ENCODE results near the gene SYTL3. TPM values are rescaled to one million over a fixed set of nuclear protein-coding genes. Genes with fewer than 3 reads are reported as not detected.

SYTL3 gene
- total and polyA plus RNA-seq, 10 of the 15 experiments (the other 5 are each of a cell fraction or from before 2014, with no cell fraction given): 3.3 to 12.1 (median 6.9) TPM

- Histone ChIP-seq H4K20me1 (ENCODE audit: control insufficient read depth, insufficient read depth) (no peaks in the 10 kb centered on the region), H3K4me2 (ENCODE audit: control insufficient read depth, insufficient read depth) (peak overlapping the region; percentile 93)
- under 1% methylated on average over 8 of the region's 8 CpGs for WGBS (ENCODE audit: insufficient coverage, insufficient replicate concordance, low lambda C conversion rate, missing lambda C conversion rate)
- TF ChIP-seq POLR2AphosphoS5 (IDR thresholded peaks at IDR 0.05; ENCODE audit: low read length) (peak; percentile 66), MTA2 (IDR thresholded peaks at IDR 0.05; ENCODE audit: low read depth) (0 out of 2 replicates have a peak, but pooled peaks have one; percentile 21), ZNF217 (IDR thresholded peaks at IDR 0.05) (no peak), STAT1 (conservative IDR thresholded peaks at IDR 0.05) (no peak), MXI1 (IDR thresholded peaks at IDR 0.05; ENCODE audit: low read depth, low read length) (peak; percentile 80), PRDM15 (CRISPR knock-in tag; IDR thresholded peaks at IDR 0.05) (no peak), FOXM1 (IDR thresholded peaks at IDR 0.05; ENCODE audit: low read depth, low read length) (no peak), BHLHE40 (IDR thresholded peaks at IDR 0.05; ENCODE audit: borderline replicate concordance in 1 of 2, low read depth in 2 of 2, low read length in 1 of 2) (peak in 1 of 2 experiments; percentile 32; a peak in 2 of 4 replicates), TCF12 (IDR thresholded peaks at IDR 0.05; ENCODE audit: low read depth, low read length) (no peak), RB1 (IDR thresholded peaks at IDR 0.05; ENCODE audit: borderline replicate concordance) (no peak), ETV6 (conservative IDR thresholded peaks at IDR 0.05 in 1 of 2, IDR thresholded peaks at IDR 0.05 in 1 of 2; ENCODE audit: borderline replicate concordance in 1 of 2, low read depth in 1 of 2) (no peak), FOS (IDR thresholded peaks at IDR 0.05; ENCODE audit: borderline replicate concordance, extremely low read depth, insufficient read length) (no peak), POLR2A (IDR thresholded peaks at IDR 0.05; ENCODE audit: low read depth, low read length) (peak; percentile 24; the same call in 1 of the 2 replicates)
- TF ChIP-seq, protein P1, sequence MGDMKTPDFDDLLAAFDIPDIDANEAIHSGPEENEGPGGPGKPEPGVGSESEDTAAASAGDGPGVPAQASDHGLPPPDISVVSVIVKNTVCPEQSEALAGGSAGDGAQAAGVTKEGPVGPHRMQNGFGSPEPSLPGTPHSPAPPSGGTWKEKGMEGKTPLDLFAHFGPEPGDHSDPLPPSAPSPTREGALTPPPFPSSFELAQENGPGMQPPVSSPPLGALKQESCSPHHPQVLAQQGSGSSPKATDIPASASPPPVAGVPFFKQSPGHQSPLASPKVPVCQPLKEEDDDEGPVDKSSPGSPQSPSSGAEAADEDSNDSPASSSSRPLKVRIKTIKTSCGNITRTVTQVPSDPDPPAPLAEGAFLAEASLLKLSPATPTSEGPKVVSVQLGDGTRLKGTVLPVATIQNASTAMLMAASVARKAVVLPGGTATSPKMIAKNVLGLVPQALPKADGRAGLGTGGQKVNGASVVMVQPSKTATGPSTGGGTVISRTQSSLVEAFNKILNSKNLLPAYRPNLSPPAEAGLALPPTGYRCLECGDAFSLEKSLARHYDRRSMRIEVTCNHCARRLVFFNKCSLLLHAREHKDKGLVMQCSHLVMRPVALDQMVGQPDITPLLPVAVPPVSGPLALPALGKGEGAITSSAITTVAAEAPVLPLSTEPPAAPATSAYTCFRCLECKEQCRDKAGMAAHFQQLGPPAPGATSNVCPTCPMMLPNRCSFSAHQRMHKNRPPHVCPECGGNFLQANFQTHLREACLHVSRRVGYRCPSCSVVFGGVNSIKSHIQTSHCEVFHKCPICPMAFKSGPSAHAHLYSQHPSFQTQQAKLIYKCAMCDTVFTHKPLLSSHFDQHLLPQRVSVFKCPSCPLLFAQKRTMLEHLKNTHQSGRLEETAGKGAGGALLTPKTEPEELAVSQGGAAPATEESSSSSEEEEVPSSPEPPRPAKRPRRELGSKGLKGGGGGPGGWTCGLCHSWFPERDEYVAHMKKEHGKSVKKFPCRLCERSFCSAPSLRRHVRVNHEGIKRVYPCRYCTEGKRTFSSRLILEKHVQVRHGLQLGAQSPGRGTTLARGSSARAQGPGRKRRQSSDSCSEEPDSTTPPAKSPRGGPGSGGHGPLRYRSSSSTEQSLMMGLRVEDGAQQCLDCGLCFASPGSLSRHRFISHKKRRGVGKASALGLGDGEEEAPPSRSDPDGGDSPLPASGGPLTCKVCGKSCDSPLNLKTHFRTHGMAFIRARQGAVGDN (IDR thresholded peaks at IDR 0.05): 0 out of 2 replicates have a peak, but pooled peaks have one; percentile 28
Measured at GRCh38 chr6:158807515-158808441, 157.9 kb downstream of the SYTL3 start.

More at GRCh38 chr6:158807515-158808441, 157.9 kb downstream of the SYTL3 start:
- H3K4me3 ChIP-seq: peak overlapping the region; percentile 50; the same call in 1 of the 2 replicates
- FAIRE-seq: no peak
- no peak overlapping the region for H2AFZ ChIP-seq (ENCODE audit: control insufficient read depth, low read depth, low read length)
- no peaks in the 10 kb centered on the region for H3K9me3 ChIP-seq (replicated peaks; ENCODE audit: control insufficient read depth, insufficient read depth, low read length)
- POLR2A ChIA-PET: interaction anchor here (0.7 to 3.5 kb wide), 8 partner anchors 9 to 232 kb away, joined by 3 to 21 read pairs (median 5); no protein-coding TSS in a partner anchor
- peaks cover 4 to 14% of the 10 kb centered on the region in 2 experiments for H3K36me3 ChIP-seq (ENCODE audit: control insufficient read depth in 2 of 2, insufficient read depth in 2 of 2, low read length in 1 of 2)
- intact Hi-C loops (cut with micrococcal nuclease; ENCODE audit: unreplicated experiment): no loop called here
- no peak for DNase-seq (ENCODE audit: low read depth, low spot score)
- no peaks in the 10 kb centered on the region for H3K27me3 ChIP-seq (replicated peaks in 1 of 2; ENCODE audit: control insufficient read depth in 2 of 2, insufficient read depth in 2 of 2, low read length in 1 of 2)
- SMC1A ChIA-PET (ENCODE audit: uncharacterized antibody, unreplicated experiment): interaction anchor here (0.8 to 5.6 kb wide), 14 partner anchors 9 to 299 kb away, joined by 3 to 73 read pairs (median 5); no protein-coding TSS in a partner anchor
- peak overlapping the region; percentile 30; the same call in 1 of the 2 replicates for H3K9ac ChIP-seq (ENCODE audit: control insufficient read depth, insufficient read depth, low read length)
- CTCF ChIA-PET: interaction anchor here (0.5 to 5.2 kb wide), 13 partner anchors 9 to 163 kb away, joined by 3 to 45 read pairs (median 5); partner anchors contain the start of gene EZR
- peaks cover 95% of the 10 kb centered on the region for H3K79me2 ChIP-seq (ENCODE audit: control insufficient read depth, insufficient read depth, low read length)
- H3K27ac ChIP-seq (ENCODE audit: control insufficient read depth, insufficient read depth): peak overlapping the region; percentile 72
- BruUV-seq (replicated peaks): no TSS peak
- in situ Hi-C loops (cut with MboI): no loop called here
- RAD21 ChIA-PET (ENCODE audit: unreplicated experiment): interaction anchor here (1.3 to 4.1 kb wide), 10 partner anchors 9 to 62 kb away, joined by 3 to 36 read pairs (median 6); partner anchors contain the start of gene EZR
- H3K4me1 ChIP-seq (ENCODE audit: control insufficient read depth, insufficient read depth, low read length): peaks cover 72% of the 10 kb centered on the region
- ATAC-seq: peak; percentile 28

Measured in GM12878 (cell line).